ENCODE measurements around the gene OXER1. TPM values are rescaled to one million over a fixed set of nuclear protein-coding genes. Genes with fewer than 3 reads are reported as not detected.

The OXER1 gene
- total and polyA plus RNA-seq, 2 of the 13 experiments (the other 11 are each of a cell fraction or from before 2014, with no cell fraction given): 8.0 to 9.0 TPM

DNA sequence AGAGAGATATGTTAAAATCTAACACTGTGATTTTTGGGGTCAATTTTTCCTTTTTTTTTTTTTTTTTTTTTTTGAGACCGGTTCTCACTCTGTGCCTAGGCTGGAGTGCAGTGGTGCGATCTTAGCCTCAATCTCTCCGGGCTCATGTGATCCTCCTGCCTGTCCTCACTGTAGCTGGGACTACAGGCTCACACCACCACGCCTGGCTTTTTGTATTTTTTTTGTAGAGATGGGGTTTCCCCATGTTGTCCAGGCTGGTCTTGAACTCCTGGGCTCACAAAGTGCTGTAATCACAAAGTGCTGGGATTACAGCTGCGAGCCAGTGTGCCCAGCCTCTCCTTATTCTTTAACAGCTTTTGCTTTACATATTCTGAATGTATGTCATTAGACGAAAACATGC lies 31.3 kb upstream of the OXER1 start:
- H3K27ac ChIP-seq (ENCODE audit: extremely low read length, insufficient read depth, low read length): no peak overlapping the region
- no peak for ATAC-seq
- peaks cover 50% of the 10 kb centered on the region for H3K79me2 ChIP-seq (ENCODE audit: insufficient read depth, low read length)
- no peak for FAIRE-seq
- in situ Hi-C loops (cut with HindIII; ENCODE audit: extremely low pct_ligation_motif_present, low pct_unique_long_range_greater_than_20kb) (no loop called here), intact Hi-C loops (cut with micrococcal nuclease; ENCODE audit: unreplicated experiment) (no loop called here)
- peak overlapping the region; percentile 99 for H3K9ac ChIP-seq (ENCODE audit: insufficient read depth, low read depth, low read length)
- 86% methylated on average over 6 of the region's 6 CpGs for WGBS (ENCODE audit: low lambda C conversion rate)
- H3K36me3 ChIP-seq (replicated peaks in 1 of 2; ENCODE audit: control insufficient read depth in 1 of 2, insufficient read depth in 2 of 2, low read length in 2 of 2): peaks cover 3% of the 10 kb centered on the region in 2 experiments; a peak in 1 of 5 replicates
- BruUV-seq (replicated peaks): no TSS peak
- H3K4me2 ChIP-seq (ENCODE audit: low read depth, low read length): peak overlapping the region; percentile 86
- H4K20me1 ChIP-seq (ENCODE audit: insufficient read depth, low read length): no peaks in the 10 kb centered on the region
- ChIA-PET CTCF (ENCODE audit: low intra/inter-chr PET ratio, low total read pairs) (interaction anchor here (0.7 to 1.2 kb wide), 2 partner anchors 15 to 18 kb away, joined by 5 to 7 read pairs; no protein-coding TSS in a partner anchor), POLR2A (interaction anchor here (0.9 to 9.3 kb wide), 5 partner anchors 7 to 668 kb away, joined by 3 to 287 read pairs (median 13); no protein-coding TSS in a partner anchor)
- peak overlapping the region in 2 of 3 experiments; percentile 98 to 99; a peak in 4 of 6 replicates for H3K4me3 ChIP-seq (replicated peaks in 1 of 3; ENCODE audit: insufficient read depth in 1 of 3, low read depth in 2 of 3, low read length in 3 of 3)
- DNase-seq (ENCODE audit: low spot score): no peak
- TF ChIP-seq, protein P1, sequence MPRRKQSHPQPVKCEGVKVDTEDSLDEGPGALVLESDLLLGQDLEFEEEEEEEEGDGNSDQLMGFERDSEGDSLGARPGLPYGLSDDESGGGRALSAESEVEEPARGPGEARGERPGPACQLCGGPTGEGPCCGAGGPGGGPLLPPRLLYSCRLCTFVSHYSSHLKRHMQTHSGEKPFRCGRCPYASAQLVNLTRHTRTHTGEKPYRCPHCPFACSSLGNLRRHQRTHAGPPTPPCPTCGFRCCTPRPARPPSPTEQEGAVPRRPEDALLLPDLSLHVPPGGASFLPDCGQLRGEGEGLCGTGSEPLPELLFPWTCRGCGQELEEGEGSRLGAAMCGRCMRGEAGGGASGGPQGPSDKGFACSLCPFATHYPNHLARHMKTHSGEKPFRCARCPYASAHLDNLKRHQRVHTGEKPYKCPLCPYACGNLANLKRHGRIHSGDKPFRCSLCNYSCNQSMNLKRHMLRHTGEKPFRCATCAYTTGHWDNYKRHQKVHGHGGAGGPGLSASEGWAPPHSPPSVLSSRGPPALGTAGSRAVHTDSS (CRISPR knock-in tag; conservative IDR thresholded peaks at IDR 0.05): no peak
- TF ChIP-seq ZNF709 (CRISPR knock-in tag; IDR thresholded peaks at IDR 0.05): no peak
- TF ChIP-seq ZMYM3 (CRISPR knock-in tag; IDR thresholded peaks at IDR 0.05): no peak
- TF ChIP-seq MBD4 (IDR thresholded peaks at IDR 0.05; ENCODE audit: borderline replicate concordance, low read length): peak; percentile 28; the same call in 1 of the 2 replicates
- no peak for TF ChIP-seq ARNT (IDR thresholded peaks at IDR 0.05)
- TF ChIP-seq ISX (CRISPR knock-in tag; conservative IDR thresholded peaks at IDR 0.05): no peak
- no peak overlapping the region for H2AFZ ChIP-seq (ENCODE audit: low read length)
- H3K9me3 ChIP-seq (ENCODE audit: low read length): no peaks in the 10 kb centered on the region
- peaks cover 47% of the 10 kb centered on the region for H3K4me1 ChIP-seq (ENCODE audit: insufficient read depth, low read length)
- no peaks in the 10 kb centered on the region; a peak in 1 of 5 replicates for H3K27me3 ChIP-seq (ENCODE audit: control insufficient read depth in 1 of 2, insufficient read depth in 2 of 2, low read length in 2 of 2)
